NCI-H524 treated with DMSO at 0.1 percent for 48 hours (cell line): ENCODE data around the gene SSU72.
"Not testable (repeated sequence)": the region's sequence is repeated elsewhere in the genome, so short reads cannot be mapped to it uniquely, and the experiment has no call there.

Experiments
- DNase-seq: peaks from one replicate; lab custom pipeline; 2025; lab: John Stamatoyannopoulos, UW

Gene SSU72

GRCh38 chr1:1504777-1505365 lies 69.8 kb downstream of the SSU72 start:
- DNase-seq = peak; percentile 41

- not testable (repeated sequence) for DNase-seq
These were observed 79.1 kb downstream of the SSU72 start for GRCh38 chr1:1495461-1495975.

- DNase-seq = not testable (repeated sequence)
These were observed 80.4 kb downstream of the SSU72 start for GRCh38 chr1:1494311-1494710.
